ENCODE measurements around the gene EIF6.

Gene EIF6

GRCh38 chr20:35277127-35277526, 7.4 kb downstream of the EIF6 start:
- no peak for DNase-seq (ENCODE audit: low read depth, low spot score)
- TF ChIP-seq ZNF274 (IDR thresholded peaks at IDR 0.05; ENCODE audit: low read depth, low read length) (no peak), SUZ12 (IDR thresholded peaks at IDR 0.05; ENCODE audit: extremely low read depth, insufficient read depth, insufficient read length) (no peak), YY1 (IDR thresholded peaks at IDR 0.05; ENCODE audit: insufficient read depth, insufficient read length) (no peak)
- Histone ChIP-seq H3K36me3 (ENCODE audit: insufficient read depth, insufficient read length, low read length) (peaks cover 86% of the 10 kb centered on the region), H3K9me3 (ENCODE audit: insufficient read depth, low read length) (no peaks in the 10 kb centered on the region), H3K9ac (ENCODE audit: insufficient read length, low read depth) (peak overlapping the region; percentile 89), H3K4me1 (ENCODE audit: insufficient read depth, insufficient read length) (peaks cover 18% of the 10 kb centered on the region), H3K27me3 (ENCODE audit: insufficient read depth, insufficient read length) (no peaks in the 10 kb centered on the region), H3K4me3 (ENCODE audit: insufficient read length, low read depth) (peak overlapping the region; percentile 67)

GRCh38 chr20:35276408-35276807, 8.2 kb downstream of the EIF6 start:
- Histone ChIP-seq H3K4me3 (ENCODE audit: insufficient read length, low read depth) (peak overlapping the region; percentile 67), H3K36me3 (ENCODE audit: insufficient read depth, insufficient read length, low read length) (peaks cover 86% of the 10 kb centered on the region), H3K4me1 (ENCODE audit: insufficient read depth, insufficient read length) (peaks cover 21% of the 10 kb centered on the region), H3K9ac (ENCODE audit: insufficient read length, low read depth) (peak overlapping the region; percentile 89), H3K27me3 (ENCODE audit: insufficient read depth, insufficient read length) (no peaks in the 10 kb centered on the region), H3K9me3 (ENCODE audit: insufficient read depth, low read length) (no peaks in the 10 kb centered on the region)
- no peak for TF ChIP-seq YY1 (IDR thresholded peaks at IDR 0.05; ENCODE audit: insufficient read depth, insufficient read length)
- no peak for TF ChIP-seq SUZ12 (IDR thresholded peaks at IDR 0.05; ENCODE audit: extremely low read depth, insufficient read depth, insufficient read length)
- no peak for TF ChIP-seq ZNF274 (IDR thresholded peaks at IDR 0.05; ENCODE audit: low read depth, low read length)
- no peak for DNase-seq (ENCODE audit: low read depth, low spot score)

GRCh38 chr20:35275741-35276251, 8.8 kb downstream of the EIF6 start:
- Histone ChIP-seq H3K4me1 (ENCODE audit: insufficient read depth, insufficient read length) (peaks cover 27% of the 10 kb centered on the region), H3K36me3 (ENCODE audit: insufficient read depth, insufficient read length, low read length) (peaks cover 88% of the 10 kb centered on the region), H3K27me3 (ENCODE audit: insufficient read depth, insufficient read length) (no peaks in the 10 kb centered on the region), H3K9me3 (ENCODE audit: insufficient read depth, low read length) (no peaks in the 10 kb centered on the region), H3K4me3 (ENCODE audit: insufficient read length, low read depth) (no peak overlapping the region), H3K9ac (ENCODE audit: insufficient read length, low read depth) (peak overlapping the region; percentile 89)
- no peak for DNase-seq (ENCODE audit: low read depth, low spot score)
- TF ChIP-seq SUZ12 (IDR thresholded peaks at IDR 0.05; ENCODE audit: extremely low read depth, insufficient read depth, insufficient read length), result no peak
- no peak for TF ChIP-seq ZNF274 (IDR thresholded peaks at IDR 0.05; ENCODE audit: low read depth, low read length)
- no peak for TF ChIP-seq YY1 (IDR thresholded peaks at IDR 0.05; ENCODE audit: insufficient read depth, insufficient read length)

- H3K27me3 ChIP-seq (ENCODE audit: insufficient read depth, insufficient read length), result no peaks in the 10 kb centered on the region
- H3K36me3 ChIP-seq (ENCODE audit: insufficient read depth, insufficient read length, low read length), result peaks cover 88% of the 10 kb centered on the region
- no peak overlapping the region for H3K4me3 ChIP-seq (ENCODE audit: insufficient read length, low read depth)
- peak overlapping the region; percentile 37 for H3K9ac ChIP-seq (ENCODE audit: insufficient read length, low read depth)
- no peak for DNase-seq (ENCODE audit: low read depth, low spot score)
- no peaks in the 10 kb centered on the region for H3K9me3 ChIP-seq (ENCODE audit: insufficient read depth, low read length)
- no peak for TF ChIP-seq YY1 (IDR thresholded peaks at IDR 0.05; ENCODE audit: insufficient read depth, insufficient read length)
- TF ChIP-seq ZNF274 (IDR thresholded peaks at IDR 0.05; ENCODE audit: low read depth, low read length), result no peak
- TF ChIP-seq SUZ12 (IDR thresholded peaks at IDR 0.05; ENCODE audit: extremely low read depth, insufficient read depth, insufficient read length), result no peak
- peaks cover 36% of the 10 kb centered on the region for H3K4me1 ChIP-seq (ENCODE audit: insufficient read depth, insufficient read length)
These were observed 10.1 kb downstream of the EIF6 start for GRCh38 chr20:35274172-35275092.

GRCh38 chr20:35273449-35274171, 11.0 kb downstream of the EIF6 start:
- Histone ChIP-seq H3K9me3 (ENCODE audit: insufficient read depth, low read length) (no peaks in the 10 kb centered on the region), H3K4me3 (ENCODE audit: insufficient read length, low read depth) (no peak overlapping the region), H3K27me3 (ENCODE audit: insufficient read depth, insufficient read length) (no peaks in the 10 kb centered on the region), H3K9ac (ENCODE audit: insufficient read length, low read depth) (no peak overlapping the region), H3K36me3 (ENCODE audit: insufficient read depth, insufficient read length, low read length) (peaks cover 82% of the 10 kb centered on the region), H3K4me1 (ENCODE audit: insufficient read depth, insufficient read length) (peaks cover 39% of the 10 kb centered on the region)
- TF ChIP-seq ZNF274 (IDR thresholded peaks at IDR 0.05; ENCODE audit: low read depth, low read length) (no peak), SUZ12 (IDR thresholded peaks at IDR 0.05; ENCODE audit: extremely low read depth, insufficient read depth, insufficient read length) (no peak), YY1 (IDR thresholded peaks at IDR 0.05; ENCODE audit: insufficient read depth, insufficient read length) (no peak)
- DNase-seq (ENCODE audit: low read depth, low spot score), result no peak

GRCh38 chr20:35271904-35272303, 12.7 kb downstream of the EIF6 start:
- no peak for TF ChIP-seq ZNF274 (IDR thresholded peaks at IDR 0.05; ENCODE audit: low read depth, low read length)
- TF ChIP-seq SUZ12 (IDR thresholded peaks at IDR 0.05; ENCODE audit: extremely low read depth, insufficient read depth, insufficient read length), result no peak
- no peak for DNase-seq (ENCODE audit: low read depth, low spot score)
- H3K4me1 ChIP-seq (ENCODE audit: insufficient read depth, insufficient read length), result peaks cover 43% of the 10 kb centered on the region
- no peaks in the 10 kb centered on the region for H3K27me3 ChIP-seq (ENCODE audit: insufficient read depth, insufficient read length)
- H3K36me3 ChIP-seq (ENCODE audit: insufficient read depth, insufficient read length, low read length), result peaks cover 90% of the 10 kb centered on the region
- no peak overlapping the region for H3K4me3 ChIP-seq (ENCODE audit: insufficient read length, low read depth)
- H3K9me3 ChIP-seq (ENCODE audit: insufficient read depth, low read length), result no peaks in the 10 kb centered on the region
- no peak overlapping the region for H3K9ac ChIP-seq (ENCODE audit: insufficient read length, low read depth)

Measured in NT2/D1 (cell line).